Ovary (tissue), 3 donors: ENCODE measurements around the gene POU5F1.

Experiments
- EP300 ChIP-seq: sonication (generic); formaldehyde crosslinking; IDR thresholded peaks from one replicate; pipeline ENCODE4 v1.6.1; 2017; ENCODE audit warnings: antibody characterized with exemption
- POLR2A ChIP-seq: fragments of 450-650 bp; IDR thresholded peaks from one replicate; pipeline ENCODE4 v1.6.1; 2017; ENCODE audit warnings: antibody characterized with exemption, mild to moderate bottlenecking, moderate library complexity
- TF ChIP-seq, protein P1 (sequence below), 3 donors: fragments of 450-650 bp in 2 of 3; fragments of 200-600 bp in 1 of 3; IDR thresholded peaks; one replicate each; pipeline versions ENCODE4 v1.5.1 to v1.8.0; 2016 to 2022; ENCODE audit warnings: antibody characterized with exemption in 3 of 3, mild to moderate bottlenecking in 1 of 3
- donor health status: DM: no; HTN: no; CAD: no.

DNA sequence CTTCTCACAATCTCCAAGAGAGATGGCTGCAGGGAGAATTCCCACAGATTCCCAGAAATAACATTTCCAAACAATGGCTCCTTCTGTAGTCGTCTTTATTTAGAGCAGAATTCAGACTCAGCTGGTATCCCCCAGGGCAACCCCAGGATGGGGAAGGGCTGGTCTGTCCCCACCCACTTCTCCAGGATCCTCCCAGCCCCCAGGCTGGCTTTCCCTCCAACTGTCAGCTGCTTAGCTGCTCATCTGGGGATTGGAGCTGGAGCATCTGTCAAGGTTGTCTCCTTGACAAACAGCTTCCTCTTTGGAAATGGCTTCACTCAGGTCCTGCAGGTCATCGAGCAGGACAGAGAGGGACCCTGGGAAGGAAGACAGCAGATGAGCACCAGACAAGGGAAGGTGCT is 28.1 kb downstream of the POU5F1 start:
- TF ChIP-seq, protein P1, sequence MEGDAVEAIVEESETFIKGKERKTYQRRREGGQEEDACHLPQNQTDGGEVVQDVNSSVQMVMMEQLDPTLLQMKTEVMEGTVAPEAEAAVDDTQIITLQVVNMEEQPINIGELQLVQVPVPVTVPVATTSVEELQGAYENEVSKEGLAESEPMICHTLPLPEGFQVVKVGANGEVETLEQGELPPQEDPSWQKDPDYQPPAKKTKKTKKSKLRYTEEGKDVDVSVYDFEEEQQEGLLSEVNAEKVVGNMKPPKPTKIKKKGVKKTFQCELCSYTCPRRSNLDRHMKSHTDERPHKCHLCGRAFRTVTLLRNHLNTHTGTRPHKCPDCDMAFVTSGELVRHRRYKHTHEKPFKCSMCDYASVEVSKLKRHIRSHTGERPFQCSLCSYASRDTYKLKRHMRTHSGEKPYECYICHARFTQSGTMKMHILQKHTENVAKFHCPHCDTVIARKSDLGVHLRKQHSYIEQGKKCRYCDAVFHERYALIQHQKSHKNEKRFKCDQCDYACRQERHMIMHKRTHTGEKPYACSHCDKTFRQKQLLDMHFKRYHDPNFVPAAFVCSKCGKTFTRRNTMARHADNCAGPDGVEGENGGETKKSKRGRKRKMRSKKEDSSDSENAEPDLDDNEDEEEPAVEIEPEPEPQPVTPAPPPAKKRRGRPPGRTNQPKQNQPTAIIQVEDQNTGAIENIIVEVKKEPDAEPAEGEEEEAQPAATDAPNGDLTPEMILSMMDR (IDR thresholded peaks at IDR 0.05) = no peak
- no peak for TF ChIP-seq POLR2A
- no peak for TF ChIP-seq EP300
